SK-N-MC (cell line): ENCODE measurements around the gene RAB3IP.

Source experiments
- EZH2 ChIP-seq: fragments of 200-600 bp; sonication (generic); IDR thresholded peaks from one replicate; pipeline ENCODE4 v1.6.1; 2017; ENCODE audit warnings: antibody characterized with exemption
- POLR2AphosphoS5 ChIP-seq: IDR thresholded peaks from 2 replicates; pipeline ENCODE4 v1.6.1; 2012; ENCODE audit warnings: mild to moderate bottlenecking, low read depth, low read length, borderline replicate concordance

DNA sequence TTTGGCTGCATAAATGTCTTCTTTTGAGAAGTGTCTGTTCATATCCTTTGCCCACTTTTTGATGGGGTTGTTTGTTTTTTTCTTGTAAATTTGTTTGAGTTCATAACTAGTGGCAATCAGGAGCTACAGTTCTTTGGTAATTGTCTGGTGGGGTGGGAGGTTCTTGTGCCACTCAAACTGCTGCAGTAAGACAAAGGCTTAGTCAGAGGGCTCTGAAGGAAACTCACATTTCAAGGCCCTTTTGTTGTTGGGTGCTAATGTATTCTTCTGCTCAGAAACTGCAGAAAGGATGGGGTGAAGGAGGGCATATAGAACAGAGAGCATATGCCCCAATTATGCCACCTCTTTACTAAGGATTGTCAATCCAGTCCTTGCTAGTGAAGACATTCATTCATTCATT, 108.3 kb downstream of the RAB3IP start:
- TF ChIP-seq EZH2 (no peak), POLR2AphosphoS5 (no peak)
